ENCODE results near the gene RAP1GAP2. TPM values are rescaled to one million over a fixed set of nuclear protein-coding genes. Genes with fewer than 3 reads are reported as not detected.
A peak's percentile ranks its signal among the peaks of the same experiment; 100 is the strongest.

Gene RAP1GAP2
- total RNA-seq, 1 donor from 2014 or later, result 10.6 TPM

GRCh38 chr17:2921443-2921842, 125.2 kb downstream of the RAP1GAP2 start:
- Mint-ChIP-seq H3K36me3 (ENCODE audit: low read depth, unreplicated experiment) (peaks cover 3% of the 10 kb centered on the region), H3K27me3 (ENCODE audit: unreplicated experiment) (peaks cover 5% of the 10 kb centered on the region), H3K4me3 (ENCODE audit: unreplicated experiment) (no peak overlapping the region), H3K9me3 (ENCODE audit: unreplicated experiment) (no peaks in the 10 kb centered on the region), H3K27ac (ENCODE audit: unreplicated experiment) (no peak overlapping the region), H3K4me1 (ENCODE audit: unreplicated experiment) (peaks cover 9% of the 10 kb centered on the region)
- TF ChIP-seq CTCF (IDR thresholded peaks at IDR 0.05; ENCODE audit: unreplicated experiment), result no peak
- no peak for DNase-seq (ENCODE audit: low spot score)

- TF ChIP-seq CTCF (IDR thresholded peaks at IDR 0.05; ENCODE audit: unreplicated experiment), result no peak
Measured at GRCh38 chr17:2924211-2924610, 128.0 kb downstream of the RAP1GAP2 start.

GRCh38 chr17:2925011-2925410, 128.8 kb downstream of the RAP1GAP2 start:
- DNase-seq (ENCODE audit: low spot score), result no peak
- H3K27ac Mint-ChIP-seq (ENCODE audit: unreplicated experiment), result no peak overlapping the region
- no peak for TF ChIP-seq CTCF (IDR thresholded peaks at IDR 0.05; ENCODE audit: unreplicated experiment)
- H3K4me1 Mint-ChIP-seq (ENCODE audit: unreplicated experiment), result peaks cover 9% of the 10 kb centered on the region
- H3K9me3 Mint-ChIP-seq (ENCODE audit: unreplicated experiment), result no peaks in the 10 kb centered on the region
- H3K4me3 Mint-ChIP-seq (ENCODE audit: unreplicated experiment), result no peak overlapping the region
- H3K27me3 Mint-ChIP-seq (ENCODE audit: unreplicated experiment), result peaks cover 3% of the 10 kb centered on the region
- H3K36me3 Mint-ChIP-seq (ENCODE audit: low read depth, unreplicated experiment), result peaks cover 3% of the 10 kb centered on the region

More at GRCh38 chr17:2924211-2924610, 128.0 kb downstream of the RAP1GAP2 start:
- peak overlapping the region; percentile 48 for H3K4me3 Mint-ChIP-seq (ENCODE audit: unreplicated experiment)
- H3K27ac Mint-ChIP-seq (ENCODE audit: unreplicated experiment), result no peak overlapping the region
- H3K36me3 Mint-ChIP-seq (ENCODE audit: low read depth, unreplicated experiment), result peaks cover 3% of the 10 kb centered on the region
- H3K27me3 Mint-ChIP-seq (ENCODE audit: unreplicated experiment), result peaks cover 3% of the 10 kb centered on the region
- peaks cover 9% of the 10 kb centered on the region for H3K4me1 Mint-ChIP-seq (ENCODE audit: unreplicated experiment)
- DNase-seq (ENCODE audit: low spot score), result no peak
- H3K9me3 Mint-ChIP-seq (ENCODE audit: unreplicated experiment), result no peaks in the 10 kb centered on the region

GRCh38 chr17:2926019-2926650, 129.9 kb downstream of the RAP1GAP2 start:
- H3K27me3 Mint-ChIP-seq (ENCODE audit: unreplicated experiment), result peaks cover 3% of the 10 kb centered on the region
- no peak for DNase-seq (ENCODE audit: low spot score)
- no peaks in the 10 kb centered on the region for H3K9me3 Mint-ChIP-seq (ENCODE audit: unreplicated experiment)
- no peak for TF ChIP-seq CTCF (IDR thresholded peaks at IDR 0.05; ENCODE audit: unreplicated experiment)
- H3K4me1 Mint-ChIP-seq (ENCODE audit: unreplicated experiment), result peaks cover 11% of the 10 kb centered on the region
- H3K36me3 Mint-ChIP-seq (ENCODE audit: low read depth, unreplicated experiment), result peaks cover 3% of the 10 kb centered on the region
- no peak overlapping the region for H3K4me3 Mint-ChIP-seq (ENCODE audit: unreplicated experiment)
- no peak overlapping the region for H3K27ac Mint-ChIP-seq (ENCODE audit: unreplicated experiment)

- Mint-ChIP-seq H3K36me3 (ENCODE audit: low read depth, unreplicated experiment) (peaks cover 3% of the 10 kb centered on the region), H3K9me3 (ENCODE audit: unreplicated experiment) (no peaks in the 10 kb centered on the region), H3K27ac (ENCODE audit: unreplicated experiment) (no peak overlapping the region), H3K4me1 (ENCODE audit: unreplicated experiment) (peaks cover 25% of the 10 kb centered on the region), H3K27me3 (ENCODE audit: unreplicated experiment) (peaks cover 6% of the 10 kb centered on the region), H3K4me3 (ENCODE audit: unreplicated experiment) (no peak overlapping the region)
- no peak for DNase-seq (ENCODE audit: low spot score)
- TF ChIP-seq CTCF (IDR thresholded peaks at IDR 0.05; ENCODE audit: unreplicated experiment), result no peak
Measured at GRCh38 chr17:2928294-2928890, 132.2 kb downstream of the RAP1GAP2 start.
